Measurements from ENCODE around the gene ARL3. TPM values are rescaled to one million over a fixed set of nuclear protein-coding genes. Genes with fewer than 3 reads are reported as not detected.

The ARL3 gene
- total and polyA plus RNA-seq, 2 of the 4 experiments (the other 2 are of a cell fraction), result 5.0 to 14.3 TPM

DNA sequence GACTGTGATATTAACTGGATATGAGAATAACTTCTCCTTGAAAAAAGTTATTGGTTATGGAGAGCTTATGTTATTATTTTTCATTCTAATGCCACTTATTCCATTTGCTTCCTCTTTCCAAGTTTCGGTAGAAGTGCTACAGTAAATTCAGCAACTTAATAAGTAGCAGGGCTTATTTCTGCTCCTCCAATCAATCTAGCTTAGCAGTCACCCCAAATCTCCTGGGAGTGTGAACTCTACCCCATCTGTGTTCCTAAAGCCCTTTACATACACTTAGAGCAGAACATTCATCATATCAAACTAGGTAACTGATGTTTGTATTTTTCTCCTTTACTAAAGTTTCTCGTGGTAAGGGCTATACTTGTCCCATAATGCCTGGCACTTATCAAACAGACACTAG lies 8.7 kb downstream of the ARL3 start:
- Histone ChIP-seq H3K79me1 (ENCODE audit: low read depth in 1 of 2, low read length in 2 of 2) (peaks cover 14 to 40% of the 10 kb centered on the region in 2 experiments; a peak in 3 of 4 replicates), H4K91ac (ENCODE audit: insufficient read depth, low read depth, low read length) (no peak overlapping the region), H3K27me3 (ENCODE audit: control insufficient read depth, insufficient read depth, low read length) (no peaks in the 10 kb centered on the region), H2AK9ac (replicated peaks; ENCODE audit: low read depth, low read length, poor library complexity) (no peak overlapping the region), H3K56ac (ENCODE audit: extremely low read depth, insufficient read depth, low read length) (no peak overlapping the region), H2AK5ac (ENCODE audit: low read depth, low read length) (peak overlapping the region; percentile 88; the same call in 1 of the 2 replicates), H3K4ac (ENCODE audit: low read depth, low read length) (peak overlapping the region; percentile 69; the same call in 1 of the 2 replicates), H2BK20ac (ENCODE audit: low read depth, low read length) (peak overlapping the region; percentile 44; the same call in 1 of the 2 replicates), H3K9me3 (ENCODE audit: control insufficient read depth, insufficient read depth, low read length) (no peaks in the 10 kb centered on the region), H3K18ac (ENCODE audit: low read depth, low read length) (no peak overlapping the region), H3K4me2 (ENCODE audit: low read depth, low read length) (no peak overlapping the region; the same call in 1 of the 2 replicates), H3K27ac (ENCODE audit: insufficient read depth, low read length) (no peak overlapping the region), H3K9me1 (ENCODE audit: insufficient read depth, low read length) (peaks cover 7% of the 10 kb centered on the region), H4K20me1 (ENCODE audit: insufficient read depth, low read length) (peaks cover 6% of the 10 kb centered on the region; the same call in 1 of the 2 replicates), H2BK15ac (ENCODE audit: low read depth, low read length) (peak overlapping the region; percentile 80; the same call in 1 of the 3 replicates), H2BK5ac (ENCODE audit: low read depth, low read length, poor library complexity, severe bottlenecking) (peak overlapping the region; percentile 77), H4K8ac (ENCODE audit: low read depth in 2 of 2, low read length in 2 of 2) (peak overlapping the region; percentile 18 to 81; a peak in 1 of 4 replicates), H3K4me1 (ENCODE audit: control insufficient read depth, insufficient read depth, low read length) (peaks cover 9% of the 10 kb centered on the region), H3K36me3 (ENCODE audit: control insufficient read depth, insufficient read depth, low read length) (0 out of 2 replicates have a peak, but pooled peaks cover 1% of the 10 kb centered on the region), H3K14ac (replicated peaks; ENCODE audit: low read depth, low read length) (peak overlapping the region; percentile 87; the same call in 1 of the 2 replicates), H2BK120ac (ENCODE audit: low read depth, low read length) (peak overlapping the region; percentile 77; the same call in 1 of the 2 replicates), H4K5ac (ENCODE audit: low read depth, low read length) (no peak overlapping the region), H3K9ac (ENCODE audit: low read depth, low read length) (no peak overlapping the region), H2AFZ (replicated peaks; ENCODE audit: low read length, poor library complexity) (no peak overlapping the region), H3K4me3 (ENCODE audit: insufficient read depth, low read depth, low read length) (no peak overlapping the region), H3K23ac (ENCODE audit: low read depth, low read length) (peak overlapping the region; percentile 95; the same call in 1 of the 2 replicates)
- intact Hi-C loops (cut with micrococcal nuclease) (no loop called here), dilution Hi-C loops (cut with HindIII; ENCODE audit: low sequenced_read_pairs, unreplicated experiment) (no loop called here), in situ Hi-C loops (cut with MboI; ENCODE audit: low sequenced_read_pairs) (no loop called here)
- WGBS, 2 experiments (ENCODE audit: extremely low coverage in 2 of 2, insufficient read length in 1 of 2), result no CpG with 5 or more reads among the region's 2 CpGs
- TF ChIP-seq MAFK (IDR thresholded peaks at IDR 0.05; ENCODE audit: low read depth, low read length) (no peak), SMC3 (IDR thresholded peaks at IDR 0.05; ENCODE audit: low read depth, low read length) (no peak), MAZ (IDR thresholded peaks at IDR 0.05; ENCODE audit: borderline replicate concordance, low read depth, low read length) (no peak), BHLHE40 (IDR thresholded peaks at IDR 0.05; ENCODE audit: low read depth, low read length) (no peak), CHD1 (IDR thresholded peaks at IDR 0.05; ENCODE audit: low read depth, low read length) (no peak)
- ChIA-PET CTCF (no interaction called here), POLR2A (ENCODE audit: unreplicated experiment) (no interaction called here)
- DNase-seq (no peak), ATAC-seq (ENCODE audit: low read depth) (no peak)
- BruUV-seq (replicated peaks), result no TSS peak

Measured in IMR-90 (cell line).